Prostate gland (tissue), 2 donors: Measurements from ENCODE around the gene GLT1D1.

Experiments used
- CTCF ChIP-seq, 4 experiments: fragments of 200-600 bp in 2 of 4; fragments of 450-650 bp in 2 of 4; sonication (generic) in 2 of 4; IDR thresholded peaks; 1 replicate in 3 of 4; 2 replicates in 1 of 4; pipeline ENCODE4 v1.5.1; 2016 to 2019; ENCODE audit warnings: antibody characterized with exemption in 4 of 4, mild to moderate bottlenecking in 2 of 4, moderate library complexity in 2 of 4
- POLR2A ChIP-seq: fragments of 450-650 bp; IDR thresholded peaks from one replicate; pipeline ENCODE4 v1.6.1; 2016; ENCODE audit warnings: antibody characterized with exemption, mild to moderate bottlenecking

GRCh38 chr12:129005416-129005815, 152.1 kb downstream of the GLT1D1 start:
- no peak for TF ChIP-seq CTCF (IDR thresholded peaks at IDR 0.05)
- TF ChIP-seq POLR2A: no peak
